Activated CD8-positive, alpha-beta memory T cell treated with anti-CD3 and anti-CD28 coated beads, Interleukin-2, amount 10 ng/mL, durations not matched to agents 7 days and 5 days (primary cell): ENCODE measurements around the gene KRT86. TPM values are rescaled to one million over a fixed set of nuclear protein-coding genes. Genes with fewer than 3 reads are reported as not detected.

Experiments used
- ATAC-seq: fragments of 150-1000 bp; cut with Tn5 transposase; one replicate; pipeline ENCODE4 v1.10.0; 2021; ENCODE audit warnings: moderate library complexity
- CTCF ChIA-PET: fragments of 350-600 bp; sonication (Branson Sonifier 250); formaldehyde crosslinking; loops from one replicate; lab custom pipeline; 2021; ENCODE audit warnings: antibody characterized with exemption; lab: Charles Lee
- DNase-seq: peaks from one replicate; pipeline ENCODE4 v3.0.0-alpha.2; 2020
- H3K27ac Mint-ChIP-seq: one replicate; pipeline ENCODE4 v1.8.0; 2021; ENCODE audit warnings: mild to moderate bottlenecking, mixed read lengths
- H3K27me3 Mint-ChIP-seq: one replicate; pipeline ENCODE4 v1.8.0; 2021; ENCODE audit warnings: mixed read lengths
- H3K36me3 Mint-ChIP-seq: one replicate; pipeline ENCODE4 v1.8.0; 2021; ENCODE audit warnings: mild to moderate bottlenecking, mixed read lengths
- H3K4me1 Mint-ChIP-seq: one replicate; pipeline ENCODE4 v1.8.0; 2021; ENCODE audit warnings: mixed read lengths
- H3K4me3 Mint-ChIP-seq: one replicate; pipeline ENCODE4 v1.8.0; 2021; ENCODE audit warnings: mild to moderate bottlenecking, moderate library complexity, mixed read lengths
- H3K9me3 Mint-ChIP-seq: one replicate; pipeline ENCODE4 v1.8.0; 2022; ENCODE audit warnings: low read depth, mixed read lengths
- total RNA-seq, 2 experiments: library from RNA; stranded (reverse); gene quantifications; one replicate each; pipeline ENCODE4 v1.2.3, GENCODE V29; 2021

KRT86 gene
- total RNA-seq, result 1 to 10 TPM in 1 of 2 experiments, under 1 TPM in 1; 0.18 to 1.2 TPM

- no peak for ATAC-seq
- H3K36me3 Mint-ChIP-seq, result no peaks in the 10 kb centered on the region
- H3K27ac Mint-ChIP-seq, result no peak within 1 kb of the TSS
- no peak for DNase-seq
- CTCF ChIA-PET, result interaction anchor here (1.1 to 1.6 kb wide), 2 partner anchors 32 to 61 kb away, joined by 3 read pairs; no protein-coding TSS in a partner anchor
- no peaks in the 10 kb centered on the region for H3K9me3 Mint-ChIP-seq
- peaks cover 65% of the 10 kb centered on the region for H3K27me3 Mint-ChIP-seq
- H3K4me1 Mint-ChIP-seq, result peaks cover 5% of the 10 kb centered on the region
- H3K4me3 Mint-ChIP-seq, result no peak within 1 kb of the TSS
Measured at GRCh38 chr12:52274521-52275120, at the start of gene KRT86. TSS of gene KRT86 (plus strand) at chr12:52274645. CDS start at chr12:52301917, 27,272 bp downstream.

- Mint-ChIP-seq H3K4me1 (peaks cover 8% of the 10 kb centered on the region), H3K36me3 (no peaks in the 10 kb centered on the region), H3K9me3 (no peaks in the 10 kb centered on the region), H3K27me3 (peaks cover 84% of the 10 kb centered on the region), H3K4me3 (no peak overlapping the region), H3K27ac (no peak overlapping the region)
- DNase-seq (no peak), ATAC-seq (no peak)
- CTCF ChIA-PET, result interaction anchor here (0.7 to 2.4 kb wide), 3 partner anchors 11 to 69 kb away, joined by 3 to 12 read pairs (median 4); no protein-coding TSS in a partner anchor
Measured at GRCh38 chr12:52225752-52226151, 48.7 kb upstream of the KRT86 start.

- Mint-ChIP-seq H3K27ac (no peak overlapping the region), H3K27me3 (peaks cover 83% of the 10 kb centered on the region), H3K4me3 (no peak overlapping the region), H3K4me1 (peaks cover 7% of the 10 kb centered on the region), H3K9me3 (no peaks in the 10 kb centered on the region), H3K36me3 (no peaks in the 10 kb centered on the region)
- ATAC-seq (no peak), DNase-seq (no peak)
- CTCF ChIA-PET, result interaction anchor here (1.1 to 1.5 kb wide), 2 partner anchors 13 to 85 kb away, joined by 3 read pairs; no protein-coding TSS in a partner anchor
Measured at GRCh38 chr12:52226446-52226845, 48.0 kb upstream of the KRT86 start.

- Mint-ChIP-seq H3K4me3 (no peak overlapping the region), H3K4me1 (no peaks in the 10 kb centered on the region), H3K36me3 (no peaks in the 10 kb centered on the region), H3K9me3 (no peaks in the 10 kb centered on the region), H3K27me3 (peaks cover 85% of the 10 kb centered on the region), H3K27ac (no peak overlapping the region)
- DNase-seq (no peak), ATAC-seq (no peak)
- CTCF ChIA-PET, result interaction anchor here (0.8 to 1.5 kb wide), 3 partner anchors 12 to 131 kb away, joined by 3 to 4 read pairs (median 3); no protein-coding TSS in a partner anchor
Measured at GRCh38 chr12:52227606-52228166, 46.8 kb upstream of the KRT86 start.

- ATAC-seq (no peak), DNase-seq (no peak)
- CTCF ChIA-PET, result no interaction called here
- Mint-ChIP-seq H3K36me3 (no peaks in the 10 kb centered on the region), H3K4me3 (no peak overlapping the region), H3K4me1 (no peaks in the 10 kb centered on the region), H3K27ac (no peak overlapping the region), H3K27me3 (peaks cover 82% of the 10 kb centered on the region), H3K9me3 (no peaks in the 10 kb centered on the region)
Measured at GRCh38 chr12:52228366-52228765, 46.1 kb upstream of the KRT86 start.

GRCh38 chr12:52228931-52229330 is 45.5 kb upstream of the KRT86 start:
- ATAC-seq (no peak), DNase-seq (no peak)
- Mint-ChIP-seq H3K9me3 (no peaks in the 10 kb centered on the region), H3K36me3 (no peaks in the 10 kb centered on the region), H3K4me1 (no peaks in the 10 kb centered on the region), H3K27ac (no peak overlapping the region), H3K4me3 (no peak overlapping the region), H3K27me3 (peaks cover 82% of the 10 kb centered on the region)
- CTCF ChIA-PET, result interaction anchor here (1.2 kb wide), 2 partner anchors 58 to 99 kb away, joined by 3 to 4 read pairs; no protein-coding TSS in a partner anchor

- Mint-ChIP-seq H3K4me1 (no peaks in the 10 kb centered on the region), H3K9me3 (no peaks in the 10 kb centered on the region), H3K27me3 (peaks cover 80% of the 10 kb centered on the region), H3K36me3 (no peaks in the 10 kb centered on the region), H3K4me3 (no peak overlapping the region), H3K27ac (no peak overlapping the region)
- DNase-seq (no peak), ATAC-seq (no peak)
- CTCF ChIA-PET, result interaction anchor here (0.8 to 1.2 kb wide), 3 partner anchors 48 to 98 kb away, joined by 3 to 4 read pairs (median 3); no protein-coding TSS in a partner anchor
Measured at GRCh38 chr12:52229836-52230343, 44.6 kb upstream of the KRT86 start.

GRCh38 chr12:52230364-52231281 is 43.8 kb upstream of the KRT86 start:
- Mint-ChIP-seq H3K4me3 (no peak overlapping the region), H3K4me1 (no peaks in the 10 kb centered on the region), H3K36me3 (no peaks in the 10 kb centered on the region), H3K27me3 (peaks cover 78% of the 10 kb centered on the region), H3K9me3 (no peaks in the 10 kb centered on the region), H3K27ac (no peak overlapping the region)
- CTCF ChIA-PET, result interaction anchor here (0.8 to 1.2 kb wide), 3 partner anchors 48 to 97 kb away, joined by 3 to 4 read pairs (median 3); no protein-coding TSS in a partner anchor
- DNase-seq (no peak), ATAC-seq (no peak)

GRCh38 chr12:52231305-52232202 is 42.9 kb upstream of the KRT86 start:
- H3K9me3 Mint-ChIP-seq, result no peaks in the 10 kb centered on the region
- no peak for DNase-seq
- CTCF ChIA-PET, result no interaction called here
- H3K36me3 Mint-ChIP-seq, result no peaks in the 10 kb centered on the region
- no peak overlapping the region for H3K27ac Mint-ChIP-seq
- peaks cover 73% of the 10 kb centered on the region for H3K27me3 Mint-ChIP-seq
- H3K4me3 Mint-ChIP-seq, result no peak overlapping the region
- no peaks in the 10 kb centered on the region for H3K4me1 Mint-ChIP-seq
- no peak for ATAC-seq

GRCh38 chr12:52232203-52232673 is 42.2 kb upstream of the KRT86 start:
- H3K27me3 Mint-ChIP-seq, result peaks cover 66% of the 10 kb centered on the region
- no peak overlapping the region for H3K4me3 Mint-ChIP-seq
- no peaks in the 10 kb centered on the region for H3K4me1 Mint-ChIP-seq
- no peaks in the 10 kb centered on the region for H3K9me3 Mint-ChIP-seq
- CTCF ChIA-PET, result no interaction called here
- no peaks in the 10 kb centered on the region for H3K36me3 Mint-ChIP-seq
- no peak for DNase-seq
- no peak for ATAC-seq
- H3K27ac Mint-ChIP-seq, result no peak overlapping the region

GRCh38 chr12:52232674-52233461 is 41.6 kb upstream of the KRT86 start, which contains the start of gene KRT7:
TSS of gene KRT7 (plus strand) at chr12:52233243. CDS start at chr12:52233297, 54 bp downstream.
- H3K4me1 Mint-ChIP-seq, result no peaks in the 10 kb centered on the region
- H3K27ac Mint-ChIP-seq, result no peak within 1 kb of the TSS
- no peaks in the 10 kb centered on the region for H3K36me3 Mint-ChIP-seq
- DNase-seq (no peak), ATAC-seq (no peak)
- no peak within 1 kb of the TSS for H3K4me3 Mint-ChIP-seq
- H3K9me3 Mint-ChIP-seq, result no peaks in the 10 kb centered on the region
- H3K27me3 Mint-ChIP-seq, result peaks cover 62% of the 10 kb centered on the region
- CTCF ChIA-PET, result no interaction called here
